NCI-H146 treated with DMSO at 0.1 percent for 48 hours (cell line): ENCODE results near the gene BAZ2A.
"Not testable (repeated sequence)": the region's sequence is repeated elsewhere in the genome, so short reads cannot be mapped to it uniquely, and the experiment has no call there.

ENCODE experiments used
- DNase-seq: peaks from one replicate; lab custom pipeline; 2025; ENCODE audit not compliant: unreplicated experiment; lab: John Stamatoyannopoulos, UW

BAZ2A gene

GRCh38 chr12:56630180-56630632, at the start of gene BAZ2A:
Gene BAZ2A, minus strand, starts transcription at chr12:56630326. Its CDS starts 12,796 bp downstream, at chr12:56617530.
- peak; percentile 56 for DNase-seq

DNA sequence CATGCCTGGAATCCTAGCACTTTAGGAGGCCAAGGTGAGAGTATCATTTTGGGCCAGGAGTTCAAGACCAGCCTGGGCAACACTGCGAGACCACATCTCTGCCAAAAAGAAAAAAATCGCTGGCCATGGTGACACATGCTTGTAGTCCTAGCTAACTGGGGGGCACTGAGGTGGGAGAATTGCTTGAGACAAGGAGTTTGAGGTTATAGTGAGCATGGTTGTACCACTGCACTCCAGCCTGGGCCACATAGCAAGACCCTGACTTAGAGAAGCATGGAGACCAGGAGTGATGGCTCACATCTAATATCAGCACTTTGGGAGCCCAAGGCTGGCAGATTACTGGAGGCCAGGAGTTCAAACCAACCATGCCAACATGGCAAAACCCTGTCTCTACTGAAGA, 48.7 kb upstream of the BAZ2A start:
- DNase-seq, result no peak

DNA sequence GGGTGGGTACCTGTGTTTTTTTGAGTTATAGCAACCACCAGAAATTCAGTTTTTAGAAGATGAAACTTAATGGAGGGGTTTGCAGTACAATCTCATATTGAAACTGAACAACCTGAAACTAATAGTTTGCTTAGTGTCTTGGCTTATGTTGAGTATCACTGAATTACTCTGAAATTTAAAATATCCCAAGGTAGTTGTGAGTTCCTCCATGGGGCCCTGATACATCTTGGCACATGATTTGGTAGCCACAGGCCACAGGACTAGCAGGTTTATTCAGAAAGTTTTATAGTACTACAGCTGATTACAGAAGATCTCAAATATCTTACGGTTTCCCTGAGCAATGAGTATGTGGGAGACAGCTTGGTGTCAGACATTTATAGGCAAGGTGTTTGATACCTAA, 47.6 kb upstream of the BAZ2A start:
- no peak for DNase-seq

DNA sequence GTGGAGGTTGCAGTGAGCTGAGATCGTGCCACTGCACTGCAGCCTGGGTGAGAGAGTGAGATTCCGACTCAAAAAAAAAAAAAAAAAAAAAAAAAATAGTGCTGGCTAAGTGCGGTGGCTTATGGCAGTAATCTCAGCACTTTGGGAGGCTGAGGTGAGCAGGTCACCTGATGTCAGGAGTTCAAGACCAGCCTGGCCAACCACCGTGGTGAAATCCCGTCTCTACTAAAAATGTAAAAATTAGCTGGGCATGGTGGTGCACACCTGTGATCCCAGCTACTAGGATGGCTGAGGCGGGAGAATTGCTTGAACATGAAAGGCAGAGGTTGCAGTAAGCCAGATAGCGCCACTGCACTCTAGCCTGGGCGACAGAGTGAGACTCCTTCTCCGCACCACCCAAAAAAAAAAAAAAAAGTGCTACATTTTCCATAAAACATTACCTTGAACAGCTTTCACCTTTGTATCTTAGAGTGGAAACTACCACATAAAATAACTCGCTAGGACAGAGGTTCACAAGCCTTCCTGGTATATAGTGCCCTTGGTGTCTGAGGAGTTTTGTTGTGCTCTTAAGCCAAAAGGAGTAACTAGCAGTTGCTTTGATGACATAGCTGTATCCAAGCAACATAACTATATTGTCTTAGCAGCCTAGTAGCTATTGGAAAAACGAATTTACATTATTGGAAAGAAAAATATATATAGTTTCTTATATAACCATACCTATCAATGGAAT, 46.9 kb upstream of the BAZ2A start:
- DNase-seq, result no peak

DNA sequence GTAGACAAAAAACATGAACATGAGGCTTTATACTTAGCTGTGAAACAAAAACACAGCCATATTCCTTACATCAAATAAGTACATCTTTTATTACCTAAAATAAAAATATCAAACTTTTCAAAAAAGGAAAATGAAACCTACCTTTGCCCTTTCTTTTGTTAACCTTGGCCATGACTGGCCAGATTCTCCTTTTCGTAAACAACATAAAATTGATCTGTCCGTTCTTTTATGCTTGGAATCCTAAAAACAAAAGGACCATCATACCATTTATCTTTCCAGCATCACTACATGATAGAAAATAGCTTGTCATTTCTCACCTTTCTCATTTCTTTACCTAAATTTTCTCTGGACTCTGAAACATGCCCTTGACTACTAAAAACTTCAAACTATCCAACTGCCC, 41.5 kb upstream of the BAZ2A start:
- no peak for DNase-seq

DNA sequence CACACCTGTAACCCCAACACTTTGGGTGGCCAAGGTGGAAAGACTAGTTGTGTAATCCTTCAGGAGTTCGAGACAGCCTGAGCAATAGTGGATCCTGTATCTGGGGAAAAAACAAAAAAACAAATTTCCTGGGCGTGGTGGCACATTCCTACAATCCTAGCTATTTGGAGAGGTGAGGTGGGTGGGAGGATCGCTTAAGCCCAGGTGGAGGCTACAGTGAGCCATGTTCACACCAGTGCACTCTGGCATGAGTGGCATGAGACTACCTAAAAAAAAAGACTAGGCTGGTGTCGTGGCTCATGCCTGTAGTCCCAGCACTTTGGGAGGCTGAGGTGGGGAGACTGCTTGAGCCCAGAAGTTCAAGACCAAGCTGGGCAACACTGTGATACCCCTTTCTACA, 40.7 kb upstream of the BAZ2A start:
- no peak for DNase-seq

DNA sequence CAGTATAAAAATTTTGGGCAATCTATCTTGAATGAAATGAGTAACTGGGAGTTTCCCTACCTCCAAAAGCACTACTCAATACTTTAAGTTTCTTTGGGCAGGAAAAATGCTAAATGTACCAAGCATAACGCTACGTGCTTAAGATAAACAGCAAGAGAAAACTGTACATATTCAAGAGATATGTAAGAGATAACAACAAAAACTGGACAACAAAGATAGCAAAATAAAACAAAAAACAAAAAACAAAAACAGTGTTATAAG, 38.0 kb upstream of the BAZ2A start:
- DNase-seq, result no peak

- no peak for DNase-seq
Measured at GRCh38 chr12:56661979-56662638, 32.0 kb upstream of the BAZ2A start.

DNA sequence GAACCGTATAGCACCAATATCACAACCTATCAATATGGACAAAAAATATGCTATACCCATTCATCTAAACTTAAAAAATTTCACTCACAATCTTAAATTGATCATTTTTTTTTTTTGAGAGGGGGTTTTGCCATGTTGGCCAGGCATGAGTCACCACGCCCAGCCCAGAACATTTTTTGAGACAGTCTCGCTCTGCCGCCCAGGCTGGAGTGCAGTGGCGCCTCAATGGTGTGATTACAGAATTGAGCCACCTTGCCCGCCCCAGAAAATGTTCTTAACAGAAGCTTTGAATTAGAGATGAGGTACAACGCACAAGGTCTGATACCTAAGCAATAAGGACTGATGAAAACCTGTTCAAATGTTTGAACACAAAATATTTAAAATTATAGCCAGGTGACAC, 31.4 kb upstream of the BAZ2A start:
- no peak for DNase-seq

- DNase-seq, result no peak
Measured at GRCh38 chr12:56658921-56659320, 28.8 kb upstream of the BAZ2A start.

DNA sequence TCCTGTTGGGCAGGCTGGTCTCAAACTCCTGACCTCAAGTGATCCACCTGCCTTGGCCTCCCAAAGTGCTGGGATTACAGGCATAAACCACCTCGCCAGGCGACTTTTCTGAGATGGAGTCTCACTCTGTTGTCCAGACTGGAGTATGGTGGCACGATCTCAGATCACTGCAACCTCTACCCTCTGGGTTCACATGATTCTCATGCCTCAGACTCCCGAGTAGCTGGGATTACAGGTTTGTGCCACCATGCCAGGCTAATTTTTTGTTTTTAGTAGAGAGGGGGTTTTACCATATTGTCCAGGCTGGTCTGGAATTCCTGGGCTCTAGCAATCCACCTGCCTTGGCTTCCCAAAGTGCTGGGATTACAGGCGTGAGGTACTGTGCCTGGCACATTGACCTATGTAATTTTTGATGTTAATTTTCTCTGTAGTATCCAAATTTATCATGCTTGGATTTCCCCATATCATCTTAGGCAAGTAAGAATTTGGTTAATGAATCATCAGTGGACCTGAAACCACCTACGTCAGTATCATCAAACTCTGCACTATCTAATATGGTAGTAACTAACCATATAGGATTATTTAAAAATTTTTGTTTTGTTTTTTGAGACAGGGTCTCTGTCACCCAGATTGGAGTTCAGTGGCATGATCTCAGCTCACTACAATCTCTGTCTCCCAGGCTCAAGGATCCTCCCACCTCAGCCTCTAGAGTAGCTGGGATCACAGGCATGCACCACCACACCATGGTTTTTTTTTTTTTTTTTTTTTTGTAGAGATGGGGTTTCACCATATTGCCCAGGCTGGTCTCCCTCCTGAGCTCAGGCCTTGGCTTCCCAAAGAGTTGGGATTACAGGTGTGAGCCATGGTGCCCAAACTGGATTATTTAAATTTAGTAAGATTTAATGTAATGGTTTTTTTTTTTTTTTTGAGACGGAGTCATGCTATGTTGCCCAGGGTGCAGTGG, 27.6 kb upstream of the BAZ2A start:
- no peak for DNase-seq

GRCh38 chr12:56653781-56654180, 23.7 kb upstream of the BAZ2A start:
- DNase-seq, result not testable (repeated sequence)

DNA sequence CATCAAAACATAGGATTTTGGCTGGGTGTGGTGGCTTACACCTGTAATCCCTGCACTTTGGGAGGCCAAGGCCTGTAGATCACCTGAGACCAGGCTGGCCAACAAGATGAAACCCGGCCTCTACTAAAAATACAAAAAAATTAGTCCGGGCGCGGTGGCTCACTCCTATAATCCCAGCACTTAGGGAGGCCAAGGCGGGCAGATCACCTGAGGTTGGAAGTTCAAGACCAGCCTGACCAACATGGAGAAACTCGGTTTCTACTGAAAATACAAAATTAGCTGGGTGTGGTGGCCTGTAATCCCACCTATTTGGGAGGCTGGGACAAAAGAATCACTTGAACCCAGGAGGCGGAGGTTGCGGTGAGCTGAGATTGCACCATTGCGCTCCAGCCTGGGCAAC, 17.9 kb upstream of the BAZ2A start:
- not testable (repeated sequence) for DNase-seq

- DNase-seq, result peak; percentile 100
Measured at GRCh38 chr12:56645717-56646446, 15.8 kb upstream of the BAZ2A start, which contains the start of gene ATP5F1B. Gene ATP5F1B, minus strand, starts transcription at chr12:56645984. Its CDS starts 21 bp downstream, at chr12:56645963.

GRCh38 chr12:56645201-56645716, 15.1 kb upstream of the BAZ2A start:
- peak; percentile 42 for DNase-seq

GRCh38 chr12:56644654-56645053, 14.5 kb upstream of the BAZ2A start:
- no peak for DNase-seq

DNA sequence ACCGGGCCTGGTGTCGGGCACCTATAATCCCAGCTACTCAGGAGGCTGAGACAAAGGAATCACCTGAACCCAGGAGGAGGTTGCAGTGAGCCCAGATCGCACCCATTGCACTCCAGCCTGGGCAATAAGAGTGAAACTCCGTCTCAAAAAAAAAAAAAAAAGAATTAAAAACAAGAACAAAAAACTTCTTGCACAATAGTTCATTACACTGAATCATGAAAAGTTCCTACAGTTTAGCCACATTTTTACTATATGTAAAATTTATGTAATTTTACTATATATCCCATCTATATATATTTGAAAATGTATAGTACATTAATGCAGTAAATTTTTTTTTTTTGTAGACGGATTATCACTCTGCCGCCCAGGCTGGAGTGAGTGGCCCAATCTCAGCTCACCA, 11.1 kb upstream of the BAZ2A start:
- DNase-seq, result no peak

GRCh38 chr12:56637621-56638020, 7.5 kb upstream of the BAZ2A start:
- no peak for DNase-seq

- DNase-seq, result peak; percentile 99
Measured at GRCh38 chr12:56636675-56637540, 6.8 kb upstream of the BAZ2A start.
